GM18519 (cell line): ENCODE measurements around the gene ALG14.
"Not testable (repeated sequence)": the region's sequence is repeated elsewhere in the genome, so short reads cannot be mapped to it uniquely, and the experiment has no call there.

Source experiments
- ATAC-seq: cut with Tn5 transposase; IDR thresholded peaks from one replicate; pipeline ENCODE4 v1.9.1; 2021; ENCODE audit warnings: mild to moderate bottlenecking, moderate library complexity; ENCODE audit not compliant: unreplicated experiment, low FRiP score

Gene ALG14

GRCh38 chr1:95089650-95090287 is 17.0 kb upstream of the ALG14 start:
- no peak for ATAC-seq

DNA sequence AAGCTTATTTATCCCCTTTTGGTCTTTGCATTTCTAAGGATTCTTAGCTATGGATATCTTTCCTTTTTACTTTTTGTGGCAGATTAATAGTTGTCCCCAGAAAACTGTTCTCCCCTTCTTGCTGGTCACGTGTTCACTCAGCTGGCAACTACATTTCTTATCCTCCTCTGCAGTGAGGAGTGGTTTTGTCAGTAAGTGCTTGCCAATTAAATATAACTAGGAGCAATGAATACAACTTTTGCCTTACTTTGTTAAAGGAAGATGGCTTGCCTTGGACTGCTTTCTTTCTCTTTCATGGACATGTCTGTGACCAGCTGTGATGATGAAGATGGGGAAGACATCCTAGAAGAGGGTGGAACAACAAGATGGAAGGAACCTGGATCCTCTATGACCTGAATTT is 15.6 kb upstream of the ALG14 start:
- ATAC-seq, result no peak

DNA sequence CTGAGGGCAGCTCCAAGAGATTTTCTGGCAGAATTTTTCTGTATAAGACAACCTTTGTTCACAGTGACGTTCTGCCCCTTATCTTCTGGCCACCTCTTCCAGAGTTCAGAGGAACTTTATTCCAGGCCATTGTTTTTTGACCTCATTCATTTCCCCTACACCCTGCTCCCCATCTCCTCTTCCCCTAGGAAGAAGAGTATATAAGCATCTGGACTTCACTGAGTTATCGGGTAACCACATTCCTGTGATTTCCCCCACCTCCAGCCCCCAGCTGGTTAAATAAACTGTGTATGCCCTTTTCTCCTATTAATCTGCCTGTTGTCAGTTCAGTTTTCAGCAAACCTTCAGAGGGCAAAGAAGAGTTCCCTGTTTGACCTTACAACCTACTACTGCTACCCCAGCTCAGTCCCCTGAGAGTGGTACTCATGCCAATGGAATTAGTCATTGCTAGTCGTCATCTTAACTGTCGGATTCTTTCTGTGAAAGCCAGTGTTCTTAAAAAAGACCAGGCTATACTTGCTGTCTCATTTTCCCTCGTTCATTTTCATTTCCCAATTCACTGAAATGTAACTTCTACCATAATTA is 14.3 kb upstream of the ALG14 start:
- ATAC-seq, result no peak

DNA sequence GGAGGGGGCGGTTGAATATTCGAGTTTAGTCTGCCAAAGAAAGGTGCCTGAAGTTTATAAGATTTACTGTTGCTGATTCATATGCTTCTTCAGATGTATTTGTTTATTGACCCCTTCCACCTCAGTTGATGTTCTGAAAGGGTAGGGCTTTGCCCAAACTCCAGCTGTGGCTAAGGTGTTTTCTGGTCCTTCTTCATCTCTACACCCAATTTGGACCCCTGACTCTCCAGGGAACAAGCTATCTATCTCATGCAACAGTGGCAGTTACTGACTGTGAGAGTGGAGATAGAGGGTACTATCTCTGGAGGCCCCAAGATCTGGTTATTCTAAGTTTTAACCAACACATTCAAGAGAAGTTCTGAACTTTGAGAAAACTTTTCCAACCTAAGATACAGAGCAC is 12.6 kb upstream of the ALG14 start:
- no peak for ATAC-seq

DNA sequence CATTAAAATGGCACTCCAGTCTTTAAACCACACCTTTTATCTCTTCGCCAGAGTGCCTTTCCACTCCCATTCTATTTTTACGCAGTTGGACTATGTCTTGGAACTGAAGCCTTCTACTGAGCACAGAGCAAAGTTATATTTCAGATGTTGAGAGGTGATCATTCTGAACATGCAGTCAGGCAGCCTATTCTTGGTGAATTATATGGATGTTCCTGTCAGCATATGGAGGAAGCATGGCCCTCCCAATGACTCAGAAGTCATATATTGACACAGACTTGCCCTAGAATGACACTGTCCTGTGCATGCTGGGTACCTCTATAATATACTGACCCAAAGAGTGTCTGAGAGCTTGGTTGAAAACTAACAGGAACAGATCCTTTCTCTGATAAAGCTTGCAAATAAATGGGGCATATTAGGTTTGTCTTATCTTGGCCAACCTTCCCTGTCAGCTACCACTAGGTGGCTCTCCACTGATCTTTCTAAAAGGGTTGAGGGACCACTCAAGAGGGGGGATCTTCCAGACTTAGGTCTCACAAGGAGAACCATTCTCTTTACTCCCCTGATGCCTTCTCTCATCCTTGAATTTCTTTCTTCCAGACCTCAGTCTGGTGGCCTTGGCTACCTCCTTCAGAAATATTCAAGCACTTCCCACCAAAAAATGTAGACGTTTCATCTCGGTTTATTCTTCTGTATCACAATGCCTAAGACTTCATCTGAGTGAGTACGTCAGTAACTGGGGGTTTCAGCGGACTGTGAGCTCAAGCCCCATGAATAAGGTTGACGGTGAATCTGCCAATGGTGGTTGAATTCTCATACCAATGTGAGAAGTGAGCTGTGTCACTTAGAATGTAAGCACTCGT is 11.8 kb upstream of the ALG14 start:
- peak; percentile 64 for ATAC-seq

GRCh38 chr1:95080879-95081278 is 8.1 kb upstream of the ALG14 start:
- no peak for ATAC-seq

DNA sequence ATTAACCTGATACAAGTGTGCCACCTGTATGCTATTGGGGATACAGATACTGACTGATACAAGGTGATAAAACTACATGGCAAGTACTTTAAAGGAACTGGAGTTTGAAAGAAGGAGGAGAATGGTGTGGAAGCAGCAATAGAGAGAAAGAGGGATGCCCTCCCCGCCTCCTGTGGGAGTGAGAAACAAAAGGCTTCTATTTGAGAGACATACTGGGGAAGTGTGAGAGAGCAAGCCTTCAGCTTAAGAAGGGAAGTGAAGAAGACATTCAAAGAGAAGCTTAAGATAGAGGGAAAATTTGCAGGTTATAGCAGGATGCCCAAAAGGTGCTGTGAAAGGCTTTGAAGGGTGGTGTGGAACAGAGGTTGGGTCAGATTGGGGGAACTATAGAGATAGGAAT is 7.7 kb upstream of the ALG14 start:
- no peak for ATAC-seq

GRCh38 chr1:95076034-95076433 is 3.3 kb upstream of the ALG14 start:
- ATAC-seq, result no peak

DNA sequence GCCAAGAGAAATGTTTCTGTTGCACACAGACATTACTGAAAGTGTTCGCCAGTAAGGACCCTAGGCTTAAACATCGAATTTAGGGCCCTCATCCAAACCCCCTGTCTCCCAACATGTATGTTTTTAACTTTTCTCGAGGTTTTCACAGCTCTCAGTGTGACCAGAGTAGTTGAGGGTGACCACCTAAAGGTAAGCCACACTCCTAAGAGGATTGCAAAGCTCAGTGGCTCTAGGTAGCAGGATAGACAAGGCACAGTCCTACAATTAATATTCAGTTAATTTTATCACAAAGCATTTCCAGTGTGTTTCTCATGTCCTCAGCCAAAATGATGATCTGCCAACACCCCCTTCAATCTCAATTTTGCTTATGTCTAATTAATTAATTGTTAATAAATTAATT is 695 bp upstream of the ALG14 start:
- no peak for ATAC-seq

DNA sequence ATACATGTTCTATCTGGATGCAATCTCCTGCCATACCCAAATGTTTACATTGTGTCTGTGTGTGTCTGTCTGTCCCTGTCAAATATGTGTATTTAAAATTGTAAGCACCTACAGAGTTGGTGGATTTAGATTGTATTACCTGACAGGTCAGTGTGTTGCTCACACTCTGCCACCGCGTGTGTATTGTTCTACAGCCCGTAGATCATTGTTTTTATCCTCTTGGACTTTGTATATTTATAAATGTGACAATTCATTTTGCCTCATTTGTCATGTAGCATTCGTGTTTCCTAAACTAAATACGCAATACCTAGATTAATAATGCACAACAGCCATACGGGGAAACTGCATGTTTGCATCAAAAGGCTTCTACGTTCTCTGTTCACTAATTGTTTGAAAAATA is 634 bp downstream of the ALG14 start:
- ATAC-seq, result no peak

- ATAC-seq, result no peak
These were observed 1.2 kb downstream of the ALG14 start for GRCh38 chr1:95071539-95071938.

- ATAC-seq, result no peak
These were observed 3.0 kb downstream of the ALG14 start for GRCh38 chr1:95069710-95070093.

GRCh38 chr1:95068956-95069709 is 3.6 kb downstream of the ALG14 start:
- ATAC-seq, result no peak

GRCh38 chr1:95067568-95067967 is 5.2 kb downstream of the ALG14 start:
- ATAC-seq, result no peak

- ATAC-seq, result no peak
These were observed 5.7 kb downstream of the ALG14 start for GRCh38 chr1:95067062-95067461.

- ATAC-seq, result no peak
These were observed 11.2 kb downstream of the ALG14 start for GRCh38 chr1:95061445-95062006.

- no peak for ATAC-seq
These were observed 13.8 kb downstream of the ALG14 start for GRCh38 chr1:95058974-95059373.

- no peak for ATAC-seq
These were observed 15.4 kb downstream of the ALG14 start for GRCh38 chr1:95057351-95057750.

GRCh38 chr1:95049935-95050334 is 22.8 kb downstream of the ALG14 start:
- ATAC-seq, result no peak

DNA sequence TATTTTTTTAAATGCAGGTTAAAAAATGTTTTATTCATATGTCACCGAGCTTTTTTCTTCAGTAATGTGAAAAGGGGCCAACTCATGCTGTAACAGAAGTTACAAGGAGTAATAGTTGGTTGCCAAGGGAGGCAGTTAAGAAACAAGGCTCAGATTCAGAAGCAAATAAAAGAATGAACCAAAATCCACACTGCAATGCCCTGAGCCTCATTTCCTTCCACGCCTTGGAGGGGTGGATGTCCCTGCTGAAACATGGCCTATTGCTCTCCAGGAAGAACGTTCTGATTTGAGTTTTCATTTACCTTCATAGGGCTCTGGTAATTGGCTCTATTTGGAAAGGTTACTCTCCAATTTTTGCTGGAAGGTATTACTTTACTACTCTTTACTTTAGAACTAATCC is 24.4 kb downstream of the ALG14 start:
- no peak for ATAC-seq

DNA sequence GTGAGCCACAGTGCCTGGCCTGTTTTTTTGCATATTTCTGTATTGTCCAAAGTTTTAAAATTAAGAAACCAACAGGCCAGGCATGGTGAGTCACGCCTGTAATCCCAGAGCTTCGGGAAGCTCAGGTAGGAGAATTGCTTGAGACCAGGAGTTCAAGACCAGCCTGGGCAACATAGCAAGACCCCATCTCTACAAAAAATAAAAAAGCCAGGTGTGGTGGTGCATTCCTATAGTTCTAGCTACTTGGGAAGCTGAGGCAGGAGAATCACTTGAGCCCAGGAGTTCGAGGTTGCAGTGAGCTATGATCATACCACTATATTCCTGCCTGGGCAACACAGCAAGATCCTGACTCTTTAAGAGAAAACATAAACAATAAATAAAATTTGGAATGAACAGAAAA is 25.1 kb downstream of the ALG14 start:
- ATAC-seq, result not testable (repeated sequence)
